OCI-LY3 (cell line): ENCODE measurements around the gene IFT122.
"Not testable (repeated sequence)": the region's sequence is repeated elsewhere in the genome, so short reads cannot be mapped to it uniquely, and the experiment has no call there.

Experiments
- H2AFZ ChIP-seq: fragments of 200-600, 300-600 bp; shearing (Covaris generic); 2 replicates; pipeline ENCODE4 v1.6.0; 2014; ENCODE audit warnings: antibody characterized with exemption, low read depth, low read length
- H3K27ac ChIP-seq: fragments of 200-600, 300-600 bp; sonication (generic); 2 replicates; pipeline ENCODE4 v1.5.1; 2014; ENCODE audit warnings: mild to moderate bottlenecking, low read length, moderate library complexity, mixed read lengths
- H3K27me3 ChIP-seq: fragments of 200-600, 300-600 bp; sonication (generic); 2 replicates; pipeline ENCODE4 v1.6.1; 2014; ENCODE audit warnings: low read depth, low read length, mixed read lengths
- H3K36me3 ChIP-seq: fragments of 200-600, 300-600 bp; sonication (generic); replicated peaks from 2 replicates; pipeline ENCODE3; 2014; ENCODE audit warnings: low read depth, low read length, mixed read lengths
- H3K4me1 ChIP-seq: fragments of 300-600, 200-600 bp; sonication (generic); 2 replicates; pipeline ENCODE4 v1.6.1; 2014; ENCODE audit warnings: low read length, mixed read lengths
- H3K4me2 ChIP-seq: fragments of 200-600, 300-600 bp; sonication (generic); 2 replicates; pipeline ENCODE4 v1.6.1; 2014; ENCODE audit warnings: low read length, mixed read lengths
- H3K4me3 ChIP-seq: fragments of 300-600, 200-600 bp; sonication (generic); 2 replicates; pipeline ENCODE4 v1.5.1; 2014; ENCODE audit warnings: antibody characterized with exemption, mild to moderate bottlenecking, low read length, moderate library complexity
- H3K79me2 ChIP-seq: fragments of 300-600, 200-600 bp; shearing (Covaris generic); 2 replicates; pipeline ENCODE4 v1.6.1; 2014; ENCODE audit warnings: mild to moderate bottlenecking, low read length, mixed read lengths
- H3K9ac ChIP-seq: fragments of 300-600, 200-600 bp; shearing (Covaris generic); 2 replicates; pipeline ENCODE4 v1.6.0; 2014; ENCODE audit warnings: mild to moderate bottlenecking, low read length, moderate library complexity
- H3K9me3 ChIP-seq: fragments of 200-600, 300-600 bp; shearing (Covaris generic); 2 replicates; pipeline ENCODE4 v1.6.1; 2014; ENCODE audit warnings: low read length, mixed read lengths; ENCODE audit not compliant: insufficient read depth
- H4K20me1 ChIP-seq: fragments of 200-600, 300-600 bp; sonication (generic); 2 replicates; pipeline ENCODE4 v1.6.1; 2016; ENCODE audit warnings: low read length, mixed read lengths; ENCODE audit not compliant: insufficient read depth
- EZH2phosphoT487 ChIP-seq: fragments of 200-600 bp; shearing (Covaris generic); IDR thresholded peaks from 2 replicates; pipeline ENCODE4 v1.6.1; 2018; ENCODE audit warnings: antibody characterized with exemption, mixed run types, low read depth
- TF ChIP-seq, protein P1 (sequence below): fragments of 200-600, 300-600 bp; sonication (generic); IDR thresholded peaks from 2 replicates; pipeline ENCODE4 v1.5.1; 2014; ENCODE audit warnings: antibody characterized with exemption, low read length, low read depth

The IFT122 gene

DNA sequence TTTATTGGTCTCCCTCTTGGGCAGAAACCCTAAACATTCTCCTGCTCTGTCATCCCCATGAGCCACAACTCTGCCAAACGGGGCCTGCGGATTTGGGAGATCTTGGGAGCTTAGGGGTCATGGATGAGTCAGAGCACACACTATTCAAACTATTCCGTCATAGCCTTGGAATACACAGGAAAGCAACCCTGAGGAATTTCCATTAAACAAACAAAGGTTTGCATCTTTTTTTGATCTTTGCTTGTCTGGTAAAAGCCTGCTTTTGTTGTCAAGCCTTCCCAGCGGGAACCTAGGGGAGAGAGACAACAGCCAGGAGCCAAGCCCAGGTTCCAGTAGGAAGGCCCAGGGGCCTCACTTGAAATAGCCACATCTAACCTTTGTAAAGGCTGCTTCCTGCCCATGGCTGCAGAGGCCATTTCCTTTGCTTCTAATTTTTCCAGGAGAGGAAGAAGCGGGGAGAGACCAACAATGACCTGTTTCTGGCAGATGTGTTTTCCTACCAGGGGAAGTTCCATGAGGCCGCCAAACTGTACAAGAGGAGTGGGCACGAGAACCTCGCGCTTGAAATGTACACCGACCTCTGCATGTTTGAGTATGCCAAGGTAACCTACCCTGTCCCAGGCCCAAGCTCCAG, 55.1 kb downstream of the IFT122 start:
- not testable (repeated sequence) for H3K4me3 ChIP-seq, H3K4me1 ChIP-seq, H3K27ac ChIP-seq, H4K20me1 ChIP-seq, H3K9me3 ChIP-seq, H3K27me3 ChIP-seq, H3K36me3 ChIP-seq, H3K79me2 ChIP-seq, H2AFZ ChIP-seq, H3K9ac ChIP-seq, H3K4me2 ChIP-seq

DNA sequence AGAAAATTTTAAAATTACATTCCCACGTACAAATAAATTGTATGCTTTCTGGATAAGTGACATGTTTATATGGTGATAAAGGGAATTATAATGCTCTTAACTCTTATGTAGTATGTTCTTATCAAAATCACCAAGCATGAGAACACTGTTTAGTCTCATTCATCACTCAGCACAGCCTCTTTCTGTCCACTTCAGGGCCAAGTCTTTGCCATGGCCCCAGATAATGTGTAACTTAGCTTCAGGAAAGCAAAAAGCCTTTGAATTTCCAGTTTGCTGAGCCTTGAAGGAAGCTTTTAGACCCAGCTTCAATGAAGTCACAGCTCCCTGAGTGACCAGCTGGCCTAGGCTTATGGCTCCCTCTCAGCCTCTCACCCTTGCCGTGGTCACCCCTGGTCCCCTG, 57.9 kb downstream of the IFT122 start:
- H3K27me3 ChIP-seq, H4K20me1 ChIP-seq, H3K9ac ChIP-seq, H3K4me2 ChIP-seq, H3K4me3 ChIP-seq, H3K79me2 ChIP-seq, H3K4me1 ChIP-seq, H2AFZ ChIP-seq, H3K36me3 ChIP-seq, H3K9me3 ChIP-seq, H3K27ac ChIP-seq: not testable (repeated sequence)

DNA sequence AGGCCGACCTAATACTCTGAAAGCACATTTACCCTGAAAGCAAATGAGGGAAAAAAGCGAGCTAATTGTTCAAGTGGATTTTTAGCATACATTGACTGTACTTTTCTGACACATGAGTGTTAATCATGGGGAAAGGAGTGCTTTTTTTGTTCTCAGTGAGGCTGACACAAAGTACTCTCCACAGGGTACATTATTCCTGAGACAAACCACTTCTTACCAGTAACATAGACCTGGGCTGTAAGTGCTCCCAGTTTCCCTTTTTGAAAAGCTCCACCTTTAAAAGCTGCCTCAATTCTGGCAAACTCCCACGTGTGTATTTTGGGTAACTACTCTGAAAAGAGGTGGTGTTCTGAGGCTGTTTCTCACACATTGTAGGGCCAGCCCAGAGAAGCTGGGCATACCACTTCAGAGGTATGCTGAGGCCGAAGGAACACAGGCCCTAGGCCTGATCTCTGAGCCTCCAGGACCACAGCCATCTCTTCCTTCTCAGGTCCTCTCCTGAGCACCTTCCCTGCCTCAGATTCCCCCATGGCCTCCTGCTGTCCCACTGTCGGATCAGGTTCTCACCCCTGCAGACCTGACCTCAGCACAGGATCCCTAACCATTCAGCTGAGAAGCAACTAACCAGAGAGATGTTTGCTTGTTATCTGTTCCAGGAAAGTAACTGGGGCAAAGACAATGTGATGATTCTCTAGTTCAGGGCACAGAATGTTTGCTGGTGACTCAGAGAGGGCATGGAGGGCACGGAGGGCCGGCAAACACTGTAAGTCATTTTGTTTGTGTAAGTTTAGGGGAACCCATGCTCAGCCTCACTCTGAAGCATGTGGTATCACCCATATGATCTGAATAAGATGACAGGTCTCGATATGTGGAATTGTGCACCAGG, 58.8 kb downstream of the IFT122 start:
- H3K9ac ChIP-seq, H4K20me1 ChIP-seq, H3K79me2 ChIP-seq, H2AFZ ChIP-seq, H3K4me2 ChIP-seq, H3K4me1 ChIP-seq, H3K27ac ChIP-seq, H3K27me3 ChIP-seq, H3K36me3 ChIP-seq, H3K9me3 ChIP-seq, H3K4me3 ChIP-seq: not testable (repeated sequence)

DNA sequence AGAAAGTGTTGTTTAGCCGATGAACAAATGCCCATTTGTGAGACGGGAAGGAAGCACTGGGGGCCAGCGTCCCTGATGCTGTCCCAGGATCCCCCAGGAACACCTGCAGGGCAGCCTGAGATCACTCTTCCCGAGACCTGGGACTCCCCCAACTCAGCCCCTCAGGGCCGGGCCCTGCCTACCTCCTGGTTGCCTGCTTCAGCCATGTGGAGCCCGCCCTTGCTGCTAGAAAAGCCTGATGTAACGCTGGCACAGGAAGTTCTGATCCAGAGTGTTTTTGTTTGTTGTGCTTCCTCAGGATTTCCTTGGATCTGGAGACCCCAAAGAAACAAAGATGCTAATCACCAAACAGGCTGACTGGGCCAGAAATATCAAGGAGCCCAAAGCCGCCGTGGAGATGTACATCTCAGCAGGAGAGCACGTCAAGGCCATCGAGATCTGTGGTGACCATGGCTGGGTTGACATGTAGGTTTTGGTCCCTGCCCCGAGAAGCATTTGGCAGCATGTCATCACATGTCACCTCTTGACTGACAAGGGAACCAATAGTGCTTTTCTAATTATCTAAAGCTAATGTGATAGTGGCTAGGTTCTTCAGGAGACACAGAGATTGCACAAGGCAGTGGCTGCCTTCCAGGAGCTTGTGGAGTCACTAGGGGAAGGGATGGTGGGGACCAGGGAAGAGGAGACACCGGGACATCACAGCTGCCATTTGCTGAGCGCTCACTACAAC, 59.7 kb downstream of the IFT122 start:
- not testable (repeated sequence) for H3K4me3 ChIP-seq, H3K4me1 ChIP-seq, H3K36me3 ChIP-seq, H2AFZ ChIP-seq, H3K27ac ChIP-seq, H3K27me3 ChIP-seq, H3K4me2 ChIP-seq, H3K79me2 ChIP-seq, H3K9me3 ChIP-seq, H3K9ac ChIP-seq, H4K20me1 ChIP-seq

DNA sequence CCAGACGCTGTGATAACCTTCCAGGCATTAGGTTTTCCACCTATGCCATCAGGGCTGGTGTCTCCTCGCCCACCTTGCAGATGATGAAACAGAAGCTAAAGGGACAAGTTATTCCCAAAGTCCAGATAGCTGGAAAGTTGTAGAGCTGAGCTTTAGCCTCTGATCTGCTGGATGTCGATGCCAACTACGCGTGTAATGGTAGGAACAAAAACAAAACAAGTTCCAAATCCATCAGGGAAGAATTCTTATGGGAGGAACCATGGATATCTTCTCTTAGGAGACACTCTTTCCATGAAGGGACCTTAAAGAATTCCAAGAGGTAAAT, 60.3 kb downstream of the IFT122 start:
- no peak overlapping the region for H3K9ac ChIP-seq
- no peaks in the 10 kb centered on the region for H3K36me3 ChIP-seq
- H4K20me1 ChIP-seq = no peaks in the 10 kb centered on the region
- no peak overlapping the region for H3K4me2 ChIP-seq
- H3K9me3 ChIP-seq = no peaks in the 10 kb centered on the region
- no peak overlapping the region for H2AFZ ChIP-seq
- H3K27me3 ChIP-seq = no peaks in the 10 kb centered on the region
- TF ChIP-seq EZH2phosphoT487 = no peak
- TF ChIP-seq, protein P1, sequence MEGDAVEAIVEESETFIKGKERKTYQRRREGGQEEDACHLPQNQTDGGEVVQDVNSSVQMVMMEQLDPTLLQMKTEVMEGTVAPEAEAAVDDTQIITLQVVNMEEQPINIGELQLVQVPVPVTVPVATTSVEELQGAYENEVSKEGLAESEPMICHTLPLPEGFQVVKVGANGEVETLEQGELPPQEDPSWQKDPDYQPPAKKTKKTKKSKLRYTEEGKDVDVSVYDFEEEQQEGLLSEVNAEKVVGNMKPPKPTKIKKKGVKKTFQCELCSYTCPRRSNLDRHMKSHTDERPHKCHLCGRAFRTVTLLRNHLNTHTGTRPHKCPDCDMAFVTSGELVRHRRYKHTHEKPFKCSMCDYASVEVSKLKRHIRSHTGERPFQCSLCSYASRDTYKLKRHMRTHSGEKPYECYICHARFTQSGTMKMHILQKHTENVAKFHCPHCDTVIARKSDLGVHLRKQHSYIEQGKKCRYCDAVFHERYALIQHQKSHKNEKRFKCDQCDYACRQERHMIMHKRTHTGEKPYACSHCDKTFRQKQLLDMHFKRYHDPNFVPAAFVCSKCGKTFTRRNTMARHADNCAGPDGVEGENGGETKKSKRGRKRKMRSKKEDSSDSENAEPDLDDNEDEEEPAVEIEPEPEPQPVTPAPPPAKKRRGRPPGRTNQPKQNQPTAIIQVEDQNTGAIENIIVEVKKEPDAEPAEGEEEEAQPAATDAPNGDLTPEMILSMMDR = no peak
- H3K4me3 ChIP-seq = no peak overlapping the region
- H3K27ac ChIP-seq = no peak overlapping the region
- no peaks in the 10 kb centered on the region for H3K4me1 ChIP-seq
- H3K79me2 ChIP-seq = no peaks in the 10 kb centered on the region

DNA sequence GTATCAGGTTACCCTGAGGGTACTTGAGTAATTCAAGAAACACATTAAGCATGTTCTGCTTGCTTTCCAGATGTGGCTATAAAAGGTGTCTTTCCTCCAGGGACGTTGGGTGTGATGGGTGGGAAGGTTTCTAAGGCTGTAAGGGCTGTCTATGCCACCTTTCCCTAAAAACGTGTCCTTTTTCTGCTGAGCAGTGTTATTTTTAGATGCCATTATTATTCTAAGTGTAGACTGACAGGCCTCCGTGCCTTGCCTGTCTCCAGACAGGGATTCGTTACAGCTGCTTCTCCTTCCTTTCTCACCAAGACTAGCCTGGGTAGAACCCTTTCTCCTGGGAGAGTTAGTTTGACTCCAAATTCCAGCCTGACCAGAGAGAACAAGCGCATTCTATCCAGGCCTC, 61.6 kb downstream of the IFT122 start:
- no peaks in the 10 kb centered on the region for H3K4me1 ChIP-seq
- no peak overlapping the region for H3K27ac ChIP-seq
- H3K27me3 ChIP-seq = no peaks in the 10 kb centered on the region
- no peak overlapping the region for H2AFZ ChIP-seq
- H3K4me2 ChIP-seq = no peak overlapping the region
- TF ChIP-seq, protein P1 = no peak
- TF ChIP-seq EZH2phosphoT487 = no peak
- no peak overlapping the region for H3K9ac ChIP-seq
- no peaks in the 10 kb centered on the region for H3K9me3 ChIP-seq
- no peak overlapping the region for H3K4me3 ChIP-seq
- no peaks in the 10 kb centered on the region for H4K20me1 ChIP-seq
- H3K79me2 ChIP-seq = no peaks in the 10 kb centered on the region
- H3K36me3 ChIP-seq = no peaks in the 10 kb centered on the region
